T-helper 2 cell treated with Interferon-gamma antibody and Interleukin-4, amounts not matched to agents 5 μg/mL and 100 μg/mL, for 36 hours (primary cell): ENCODE results near the gene OR5H2.
"Not testable (repeated sequence)": the region's sequence is repeated elsewhere in the genome, so short reads cannot be mapped to it uniquely, and the experiment has no call there.

ENCODE experiments used
- DNase-seq: peaks from one replicate; pipeline ENCODE4 v3.0.0; 2021; ENCODE audit warnings: low spot score
- H3K27ac Mint-ChIP-seq: one replicate; pipeline ENCODE4 v1.8.0; 2021; ENCODE audit warnings: mild to moderate bottlenecking, mixed read lengths
- H3K27me3 Mint-ChIP-seq: one replicate; pipeline ENCODE4 v1.8.0; 2021; ENCODE audit warnings: low read depth, mixed read lengths
- H3K36me3 Mint-ChIP-seq: one replicate; pipeline ENCODE4 v1.8.0; 2021; ENCODE audit warnings: low read depth, mixed read lengths
- H3K4me1 Mint-ChIP-seq: one replicate; pipeline ENCODE4 v1.8.0; 2021; ENCODE audit warnings: low read depth, mixed read lengths
- H3K4me3 Mint-ChIP-seq: one replicate; pipeline ENCODE4 v1.8.0; 2022; ENCODE audit warnings: mild to moderate bottlenecking, moderate library complexity, mixed read lengths
- H3K9me3 Mint-ChIP-seq: one replicate; pipeline ENCODE4 v1.8.0; 2021; ENCODE audit warnings: mixed read lengths

The OR5H2 gene

DNA sequence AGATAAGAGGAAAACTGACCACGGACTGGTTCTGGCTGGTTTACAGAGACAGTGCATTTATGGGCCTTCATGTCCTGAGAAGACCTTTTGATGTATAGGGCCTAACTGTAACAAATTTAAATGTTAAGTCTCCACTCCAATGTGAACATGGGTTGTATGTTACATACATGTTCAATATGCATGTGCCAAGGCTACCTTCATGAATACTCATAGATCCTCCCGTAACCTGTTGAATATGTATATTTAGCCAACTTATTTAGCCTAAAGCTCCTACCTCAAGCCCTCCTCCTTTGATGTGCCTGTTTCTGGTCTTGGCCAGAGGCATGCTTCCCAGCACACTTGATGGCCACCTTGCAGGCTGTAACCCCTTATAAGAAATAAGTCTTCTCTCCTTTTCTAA, at the start of gene OR5H2:
TSS of gene OR5H2 (plus strand) at position 301 of the 400 bp plus-strand sequence. CDS start 398 bp downstream, outside the sequence.
- peaks cover 2% of the 10 kb centered on the region for H3K4me1 Mint-ChIP-seq
- no peak for DNase-seq
- H3K27me3 Mint-ChIP-seq = peaks cover 11% of the 10 kb centered on the region
- H3K36me3 Mint-ChIP-seq = no peaks in the 10 kb centered on the region
- H3K9me3 Mint-ChIP-seq = no peaks in the 10 kb centered on the region
- H3K27ac Mint-ChIP-seq = no peak within 1 kb of the TSS
- H3K4me3 Mint-ChIP-seq = no peak within 1 kb of the TSS

DNA sequence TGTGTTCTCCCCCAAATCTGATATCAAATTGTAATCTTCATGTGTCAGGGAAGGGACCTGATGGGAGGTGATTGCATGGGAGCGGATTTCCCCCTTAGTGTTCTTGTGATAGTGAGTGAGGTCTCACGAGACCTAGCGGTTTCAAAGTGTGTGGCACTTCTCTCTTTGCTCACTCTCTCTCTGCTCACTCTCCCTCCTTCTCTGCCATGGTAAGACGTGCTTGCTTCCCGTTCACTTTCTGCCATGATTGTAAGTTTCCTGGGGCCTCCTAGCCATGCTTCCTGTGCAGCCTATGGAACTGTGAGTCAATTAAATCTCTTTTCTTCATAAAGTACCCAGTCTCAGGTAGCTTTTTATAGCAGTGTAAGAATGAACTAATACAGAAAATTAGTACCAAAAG, 48.8 kb upstream of the OR5H2 start:
- Mint-ChIP-seq H3K36me3 (no peaks in the 10 kb centered on the region), H3K4me1 (peaks cover 2% of the 10 kb centered on the region), H3K9me3 (no peaks in the 10 kb centered on the region), H3K27me3 (peaks cover 6% of the 10 kb centered on the region), H3K27ac (no peak overlapping the region), H3K4me3 (no peak overlapping the region)
- no peak for DNase-seq

DNA sequence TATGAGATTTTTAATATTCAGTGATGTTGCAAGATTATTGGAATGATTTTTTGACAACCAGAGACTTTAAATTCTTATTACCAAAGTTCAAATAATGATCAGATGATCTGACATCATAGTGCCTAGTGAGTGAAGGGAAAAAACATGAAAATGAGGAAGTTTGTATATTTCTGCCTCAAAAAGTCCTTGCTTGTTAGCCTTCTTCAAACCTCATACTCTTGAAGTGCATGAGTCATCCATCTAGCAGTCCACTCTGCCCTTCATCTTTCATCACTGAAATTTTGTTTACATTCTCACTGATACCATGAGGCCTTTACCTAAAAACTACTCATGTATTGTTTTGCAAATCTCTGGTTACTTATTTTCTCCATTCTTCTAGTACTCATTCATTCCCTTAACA, 42.2 kb upstream of the OR5H2 start:
- no peaks in the 10 kb centered on the region for H3K4me1 Mint-ChIP-seq
- H3K36me3 Mint-ChIP-seq = no peaks in the 10 kb centered on the region
- H3K4me3 Mint-ChIP-seq = no peak overlapping the region
- no peak for DNase-seq
- no peak overlapping the region for H3K27ac Mint-ChIP-seq
- no peaks in the 10 kb centered on the region for H3K27me3 Mint-ChIP-seq
- H3K9me3 Mint-ChIP-seq = no peaks in the 10 kb centered on the region

DNA sequence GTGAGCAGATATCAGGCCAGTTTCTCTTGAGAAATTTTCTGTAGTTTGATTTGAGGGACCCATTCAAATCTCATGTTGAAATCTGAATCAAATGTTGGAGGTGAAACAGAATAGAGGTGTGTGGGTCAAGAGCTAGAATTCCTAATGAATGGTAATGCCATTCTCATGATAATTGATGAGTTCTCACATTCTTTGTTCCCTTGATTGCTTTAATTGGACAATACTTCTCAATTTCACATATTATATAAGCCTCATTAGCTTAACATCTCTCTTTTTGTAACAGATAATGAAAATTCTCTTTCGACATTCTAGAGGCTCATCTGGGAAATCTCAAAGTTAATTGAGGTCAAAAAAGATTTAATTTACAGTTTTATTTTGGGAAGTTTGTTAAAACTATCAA, 40.1 kb upstream of the OR5H2 start:
- no peak overlapping the region for H3K27ac Mint-ChIP-seq
- H3K4me3 Mint-ChIP-seq = no peak overlapping the region
- H3K27me3 Mint-ChIP-seq = no peaks in the 10 kb centered on the region
- H3K36me3 Mint-ChIP-seq = no peaks in the 10 kb centered on the region
- H3K9me3 Mint-ChIP-seq = no peaks in the 10 kb centered on the region
- H3K4me1 Mint-ChIP-seq = no peaks in the 10 kb centered on the region
- no peak for DNase-seq

- no peak for DNase-seq
- H3K4me1 Mint-ChIP-seq = no peaks in the 10 kb centered on the region
- no peaks in the 10 kb centered on the region for H3K36me3 Mint-ChIP-seq
- no peaks in the 10 kb centered on the region for H3K27me3 Mint-ChIP-seq
- H3K4me3 Mint-ChIP-seq = no peak overlapping the region
- H3K9me3 Mint-ChIP-seq = no peaks in the 10 kb centered on the region
- no peak overlapping the region for H3K27ac Mint-ChIP-seq
Measured at GRCh38 chr3:98243843-98244242, 38.5 kb upstream of the OR5H2 start.

- H3K4me1 Mint-ChIP-seq = no peaks in the 10 kb centered on the region
- no peaks in the 10 kb centered on the region for H3K9me3 Mint-ChIP-seq
- no peaks in the 10 kb centered on the region for H3K27me3 Mint-ChIP-seq
- DNase-seq = no peak
- H3K4me3 Mint-ChIP-seq = no peak overlapping the region
- H3K36me3 Mint-ChIP-seq = no peaks in the 10 kb centered on the region
- H3K27ac Mint-ChIP-seq = no peak overlapping the region
Measured at GRCh38 chr3:98246142-98246541, 36.2 kb upstream of the OR5H2 start.

- H3K27ac Mint-ChIP-seq, H3K9me3 Mint-ChIP-seq: not testable (repeated sequence)
Measured at GRCh38 chr3:98256026-98256425, 26.3 kb upstream of the OR5H2 start.

DNA sequence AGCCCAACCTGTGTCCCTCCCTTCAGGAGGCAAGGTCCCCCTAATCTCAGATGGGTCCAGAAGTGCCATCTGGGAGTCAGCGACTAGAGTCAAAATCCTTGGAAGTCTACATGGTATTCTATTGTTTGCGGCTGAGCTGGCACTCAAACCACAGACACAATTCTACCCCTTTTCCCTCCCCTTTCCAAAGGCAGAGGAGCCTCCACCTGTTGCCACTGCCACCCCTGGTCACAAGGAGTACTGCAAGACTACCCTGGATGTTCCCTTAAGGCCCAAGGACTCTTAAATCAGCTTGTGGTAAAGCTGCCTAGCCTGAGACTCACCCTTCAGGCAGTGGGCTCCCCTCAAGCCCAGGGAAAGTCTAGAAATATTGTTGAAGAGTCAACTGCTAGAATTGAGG, 22.6 kb upstream of the OR5H2 start:
- no peak overlapping the region for H3K4me3 Mint-ChIP-seq
- H3K9me3 Mint-ChIP-seq = no peaks in the 10 kb centered on the region
- no peak for DNase-seq

More at GRCh38 chr3:98256026-98256425, 26.3 kb upstream of the OR5H2 start:
- not testable (repeated sequence) for H3K4me1 Mint-ChIP-seq, DNase-seq, H3K4me3 Mint-ChIP-seq, H3K27me3 Mint-ChIP-seq, H3K36me3 Mint-ChIP-seq

GRCh38 chr3:98262046-98262445, 20.3 kb upstream of the OR5H2 start:
- no peaks in the 10 kb centered on the region for H3K4me1 Mint-ChIP-seq
- H3K9me3 Mint-ChIP-seq = no peaks in the 10 kb centered on the region
- H3K27me3 Mint-ChIP-seq = peaks cover 4% of the 10 kb centered on the region
- no peaks in the 10 kb centered on the region for H3K36me3 Mint-ChIP-seq
- no peak overlapping the region for H3K27ac Mint-ChIP-seq
- no peak for DNase-seq
- no peak overlapping the region for H3K4me3 Mint-ChIP-seq

More for the DNA sequence above, 22.6 kb upstream of the OR5H2 start:
- Mint-ChIP-seq H3K27ac (no peak overlapping the region), H3K36me3 (no peaks in the 10 kb centered on the region), H3K27me3 (peaks cover 4% of the 10 kb centered on the region), H3K4me1 (no peaks in the 10 kb centered on the region)

DNA sequence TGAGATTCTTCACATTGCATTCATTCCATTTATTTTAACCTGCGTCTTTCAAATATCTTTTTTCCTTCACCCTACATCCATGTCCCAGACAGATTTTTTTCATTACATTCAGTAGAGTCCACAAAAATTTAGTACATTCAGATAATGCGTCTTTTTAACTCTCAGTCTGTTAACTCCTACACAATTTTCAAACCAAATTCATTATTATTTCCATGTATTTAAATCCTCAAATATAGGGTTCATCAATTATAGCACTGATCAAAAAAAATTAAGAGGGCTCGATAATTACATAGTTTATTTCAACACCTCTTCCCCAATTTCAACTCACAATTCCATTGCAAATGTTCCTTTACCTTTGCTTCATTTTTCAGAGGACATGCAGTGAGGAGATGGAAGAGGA, 18.4 kb upstream of the OR5H2 start, which contains the start of gene OR5H6:
TSS of gene OR5H6 (plus strand) at position 301 of the 400 bp plus-strand sequence. CDS start at position 390, 89 bp downstream.
- no peak within 1 kb of the TSS for H3K27ac Mint-ChIP-seq
- H3K4me1 Mint-ChIP-seq = no peaks in the 10 kb centered on the region
- H3K4me3 Mint-ChIP-seq = no peak within 1 kb of the TSS
- H3K9me3 Mint-ChIP-seq = no peaks in the 10 kb centered on the region
- H3K36me3 Mint-ChIP-seq = no peaks in the 10 kb centered on the region
- no peak for DNase-seq
- peaks cover 4% of the 10 kb centered on the region for H3K27me3 Mint-ChIP-seq

DNA sequence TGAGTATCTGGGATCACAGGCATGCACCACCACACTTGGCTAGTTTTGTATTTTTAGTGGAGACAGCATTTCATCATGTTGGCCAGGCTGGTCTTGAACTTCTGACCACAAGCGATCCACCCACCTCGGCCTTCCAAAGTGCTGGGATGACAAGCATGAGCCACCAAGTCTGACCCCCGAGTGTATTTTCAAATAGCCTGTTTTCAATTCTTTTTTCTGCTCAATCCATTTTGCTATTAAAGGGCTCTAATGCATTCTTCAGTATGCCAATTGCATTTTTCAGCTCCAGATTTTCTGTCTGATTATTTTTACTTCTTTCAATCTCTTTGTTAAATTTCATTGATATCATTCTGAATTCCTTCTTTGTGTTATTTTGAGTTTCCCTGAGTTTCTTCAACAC, 12.5 kb upstream of the OR5H2 start:
- Mint-ChIP-seq H3K27me3 (no peaks in the 10 kb centered on the region), H3K4me3 (no peak overlapping the region), H3K36me3 (no peaks in the 10 kb centered on the region), H3K27ac (no peak overlapping the region), H3K4me1 (no peaks in the 10 kb centered on the region), H3K9me3 (peaks cover 9% of the 10 kb centered on the region)
- DNase-seq = no peak

DNA sequence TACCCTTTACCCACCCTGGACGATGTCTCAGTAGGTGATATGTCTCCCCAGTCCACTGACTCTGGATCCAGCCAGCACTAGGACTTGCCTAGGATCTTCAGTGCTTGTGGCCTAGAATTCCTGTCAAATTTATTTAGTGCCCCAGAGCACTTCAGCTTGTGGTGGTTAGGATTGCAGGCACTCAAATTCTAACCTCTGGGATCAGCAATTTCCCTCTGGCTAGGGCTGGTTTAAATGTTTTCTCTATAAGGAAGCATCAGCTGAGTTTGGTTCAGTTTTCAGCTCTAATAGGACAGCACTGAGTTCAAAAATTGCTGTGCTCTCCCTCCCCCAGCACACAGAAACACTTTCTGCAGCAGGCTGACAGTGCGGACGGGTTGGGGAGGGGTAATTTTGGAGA, 10.2 kb upstream of the OR5H2 start:
- H3K36me3 Mint-ChIP-seq = no peaks in the 10 kb centered on the region
- H3K4me3 Mint-ChIP-seq = no peak overlapping the region
- H3K27ac Mint-ChIP-seq = no peak overlapping the region
- H3K9me3 Mint-ChIP-seq = peaks cover 9% of the 10 kb centered on the region
- H3K27me3 Mint-ChIP-seq = no peaks in the 10 kb centered on the region
- no peak for DNase-seq
- H3K4me1 Mint-ChIP-seq = no peaks in the 10 kb centered on the region

- H3K9me3 Mint-ChIP-seq = peaks cover 8% of the 10 kb centered on the region
- no peak overlapping the region for H3K4me3 Mint-ChIP-seq
- peaks cover 3% of the 10 kb centered on the region for H3K27me3 Mint-ChIP-seq
- DNase-seq = no peak
- H3K4me1 Mint-ChIP-seq = peaks cover 2% of the 10 kb centered on the region
- no peaks in the 10 kb centered on the region for H3K36me3 Mint-ChIP-seq
- no peak overlapping the region for H3K27ac Mint-ChIP-seq
Measured at GRCh38 chr3:98274914-98275313, 7.4 kb upstream of the OR5H2 start.

DNA sequence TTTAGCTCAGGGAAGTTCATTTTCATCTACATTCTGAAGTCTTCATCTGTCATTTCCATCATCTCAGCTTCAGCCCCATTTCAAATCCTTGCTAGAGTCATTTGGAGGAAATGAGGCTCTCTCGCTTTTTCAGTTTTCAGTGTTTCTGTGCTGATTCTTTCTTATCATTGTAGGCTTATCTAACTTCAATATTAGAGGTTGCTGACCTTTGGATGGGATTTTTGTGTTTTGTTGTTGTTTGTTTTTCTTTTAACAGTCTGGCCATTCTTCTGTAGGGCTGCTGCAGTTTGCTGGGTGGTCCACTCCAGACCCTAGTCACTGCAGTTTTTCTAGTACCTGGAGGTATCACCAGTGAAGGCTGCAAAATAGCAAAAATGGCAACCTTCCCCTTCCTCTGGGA, 8.6 kb downstream of the OR5H2 start:
- H3K4me3 Mint-ChIP-seq = no peak overlapping the region
- H3K4me1 Mint-ChIP-seq = no peaks in the 10 kb centered on the region
- no peak overlapping the region for H3K27ac Mint-ChIP-seq
- H3K36me3 Mint-ChIP-seq = no peaks in the 10 kb centered on the region
- H3K27me3 Mint-ChIP-seq = no peaks in the 10 kb centered on the region
- DNase-seq = no peak
- no peaks in the 10 kb centered on the region for H3K9me3 Mint-ChIP-seq

- H3K27me3 Mint-ChIP-seq = no peaks in the 10 kb centered on the region
- no peak overlapping the region for H3K27ac Mint-ChIP-seq
Measured at GRCh38 chr3:98291332-98291957, 9.1 kb downstream of the OR5H2 start.

More at GRCh38 chr3:98291332-98291957, 9.1 kb downstream of the OR5H2 start:
- no peak overlapping the region for H3K4me3 Mint-ChIP-seq
- H3K4me1 Mint-ChIP-seq = no peaks in the 10 kb centered on the region
- H3K9me3 Mint-ChIP-seq = no peaks in the 10 kb centered on the region
- H3K36me3 Mint-ChIP-seq = no peaks in the 10 kb centered on the region
- no peak for DNase-seq
